ENCODE measurements around the gene INTS1. TPM values are rescaled to one million over a fixed set of nuclear protein-coding genes. Genes with fewer than 3 reads are reported as not detected.

INTS1 gene
- total and polyA plus RNA-seq, 10 of the 15 experiments (the other 5 are each of a cell fraction or from before 2014, with no cell fraction given) = 0.52 to 89.0 (median 15.1) TPM

DNA sequence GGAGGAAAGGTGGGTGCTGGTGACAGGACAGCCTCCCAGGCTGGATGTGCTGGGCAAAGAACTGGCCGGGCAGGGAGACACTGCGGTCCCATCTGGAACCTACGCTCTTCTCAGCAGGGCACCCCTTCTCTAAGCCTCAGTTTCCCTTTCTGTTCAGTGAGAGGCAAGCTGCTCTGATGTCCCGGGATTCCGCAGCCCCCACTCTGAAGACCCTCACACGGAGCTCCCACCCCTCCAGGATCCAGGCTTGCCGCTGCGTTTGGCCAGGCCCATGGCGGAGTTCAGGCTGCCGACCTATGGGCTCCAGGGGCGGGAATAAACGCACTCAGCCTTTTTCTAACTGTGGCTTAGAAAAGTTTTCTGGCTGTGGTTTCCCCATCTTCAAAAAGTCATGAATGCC is 10.2 kb upstream of the INTS1 start:
- 84% methylated on average over 12 of the region's 12 CpGs for WGBS (ENCODE audit: insufficient coverage, insufficient replicate concordance, low lambda C conversion rate, missing lambda C conversion rate)
- Histone ChIP-seq H3K4me3 (no peak overlapping the region), H3K4me2 (ENCODE audit: control insufficient read depth, insufficient read depth) (no peak overlapping the region), H3K9me3 (replicated peaks; ENCODE audit: control insufficient read depth, insufficient read depth, low read length) (peaks cover 2% of the 10 kb centered on the region; the same call in 1 of the 3 replicates), H3K9ac (ENCODE audit: control insufficient read depth, insufficient read depth, low read length) (no peak overlapping the region), H2AFZ (ENCODE audit: control insufficient read depth, low read depth, low read length) (no peak overlapping the region), H3K27ac (ENCODE audit: control insufficient read depth, insufficient read depth) (no peak overlapping the region), H3K4me1 (ENCODE audit: control insufficient read depth, insufficient read depth, low read length) (peaks cover 10% of the 10 kb centered on the region), H3K27me3 (replicated peaks in 1 of 2; ENCODE audit: control insufficient read depth in 2 of 2, insufficient read depth in 2 of 2, low read length in 1 of 2) (no peaks in the 10 kb centered on the region), H4K20me1 (ENCODE audit: control insufficient read depth, insufficient read depth) (no peaks in the 10 kb centered on the region), H3K79me2 (ENCODE audit: control insufficient read depth, insufficient read depth, low read length) (no peaks in the 10 kb centered on the region), H3K36me3 (ENCODE audit: control insufficient read depth in 2 of 2, insufficient read depth in 2 of 2, low read length in 1 of 2) (no peaks in the 10 kb centered on the region)
- no TSS peak for BruUV-seq (replicated peaks)
- CTCF ChIA-PET = no interaction called here
- FAIRE-seq = no peak
- TF ChIP-seq SIN3A (IDR thresholded peaks at IDR 0.05; ENCODE audit: low read depth, low read length) = no peak
- TF ChIP-seq BRCA1 (IDR thresholded peaks at IDR 0.05; ENCODE audit: low read depth, low read length) = no peak
- no peak for TF ChIP-seq NRF1 (conservative IDR thresholded peaks at IDR 0.05; ENCODE audit: low read depth, low read length)
- TF ChIP-seq, protein P1, sequence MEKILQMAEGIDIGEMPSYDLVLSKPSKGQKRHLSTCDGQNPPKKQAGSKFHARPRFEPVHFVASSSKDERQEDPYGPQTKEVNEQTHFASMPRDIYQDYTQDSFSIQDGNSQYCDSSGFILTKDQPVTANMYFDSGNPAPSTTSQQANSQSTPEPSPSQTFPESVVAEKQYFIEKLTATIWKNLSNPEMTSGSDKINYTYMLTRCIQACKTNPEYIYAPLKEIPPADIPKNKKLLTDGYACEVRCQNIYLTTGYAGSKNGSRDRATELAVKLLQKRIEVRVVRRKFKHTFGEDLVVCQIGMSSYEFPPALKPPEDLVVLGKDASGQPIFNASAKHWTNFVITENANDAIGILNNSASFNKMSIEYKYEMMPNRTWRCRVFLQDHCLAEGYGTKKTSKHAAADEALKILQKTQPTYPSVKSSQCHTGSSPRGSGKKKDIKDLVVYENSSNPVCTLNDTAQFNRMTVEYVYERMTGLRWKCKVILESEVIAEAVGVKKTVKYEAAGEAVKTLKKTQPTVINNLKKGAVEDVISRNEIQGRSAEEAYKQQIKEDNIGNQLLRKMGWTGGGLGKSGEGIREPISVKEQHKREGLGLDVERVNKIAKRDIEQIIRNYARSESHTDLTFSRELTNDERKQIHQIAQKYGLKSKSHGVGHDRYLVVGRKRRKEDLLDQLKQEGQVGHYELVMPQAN (conservative IDR thresholded peaks at IDR 0.05) = no peak
- TF ChIP-seq ZBED1 (IDR thresholded peaks at IDR 0.05; ENCODE audit: borderline replicate concordance) = no peak
- no peak for TF ChIP-seq ZNF217 (IDR thresholded peaks at IDR 0.05)
- TF ChIP-seq SP1 (IDR thresholded peaks at IDR 0.05; ENCODE audit: low read depth, low read length) = no peak
- TF ChIP-seq SMC3 (IDR thresholded peaks at IDR 0.05; ENCODE audit: borderline replicate concordance, low read length) = no peak
- TF ChIP-seq, protein P2, sequence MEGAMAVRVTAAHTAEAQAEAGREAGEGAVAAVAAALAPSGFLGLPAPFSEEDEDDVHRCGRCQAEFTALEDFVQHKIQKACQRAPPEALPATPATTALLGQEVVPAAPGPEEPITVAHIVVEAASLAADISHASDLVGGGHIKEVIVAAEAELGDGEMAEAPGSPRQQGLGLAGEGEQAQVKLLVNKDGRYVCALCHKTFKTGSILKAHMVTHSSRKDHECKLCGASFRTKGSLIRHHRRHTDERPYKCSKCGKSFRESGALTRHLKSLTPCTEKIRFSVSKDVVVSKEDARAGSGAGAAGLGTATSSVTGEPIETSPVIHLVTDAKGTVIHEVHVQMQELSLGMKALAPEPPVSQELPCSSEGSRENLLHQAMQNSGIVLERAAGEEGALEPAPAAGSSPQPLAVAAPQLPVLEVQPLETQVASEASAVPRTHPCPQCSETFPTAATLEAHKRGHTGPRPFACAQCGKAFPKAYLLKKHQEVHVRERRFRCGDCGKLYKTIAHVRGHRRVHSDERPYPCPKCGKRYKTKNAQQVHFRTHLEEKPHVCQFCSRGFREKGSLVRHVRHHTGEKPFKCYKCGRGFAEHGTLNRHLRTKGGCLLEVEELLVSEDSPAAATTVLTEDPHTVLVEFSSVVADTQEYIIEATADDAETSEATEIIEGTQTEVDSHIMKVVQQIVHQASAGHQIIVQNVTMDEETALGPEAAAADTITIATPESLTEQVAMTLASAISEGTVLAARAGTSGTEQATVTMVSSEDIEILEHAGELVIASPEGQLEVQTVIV (IDR thresholded peaks at IDR 0.05; ENCODE audit: borderline replicate concordance, partially characterized antibody) = no peak
- TF ChIP-seq ASH2L (IDR thresholded peaks at IDR 0.05; ENCODE audit: borderline replicate concordance, low read depth) = no peak
- RAD21 ChIA-PET (ENCODE audit: unreplicated experiment) = no interaction called here
- in situ Hi-C loops (cut with MboI) = no loop called here
- SMC1A ChIA-PET (ENCODE audit: uncharacterized antibody, unreplicated experiment) = no interaction called here
- no peak for DNase-seq (ENCODE audit: low read depth, low spot score)
- POLR2A ChIA-PET = no interaction called here
- no peak for ATAC-seq
- intact Hi-C loops (cut with micrococcal nuclease; ENCODE audit: unreplicated experiment) = no loop called here

Measured in GM12878 (cell line).